ENCODE data around the gene FAM83D. TPM values are rescaled to one million over a fixed set of nuclear protein-coding genes. Genes with fewer than 3 reads are reported as not detected.

FAM83D gene
- total and polyA plus RNA-seq, 2 of the 4 experiments (the other 2 are of a cell fraction) = 20.4 to 26.4 TPM

GRCh38 chr20:38881806-38882440 lies 44.3 kb upstream of the FAM83D start:
- no peak overlapping the region for H4K91ac ChIP-seq (ENCODE audit: insufficient read depth, low read depth, low read length)
- 93% methylated on average over 3 of the region's 4 CpGs; no CpG with 5 or more reads in 1 of the 2 experiments for WGBS, 2 experiments (ENCODE audit: extremely low coverage in 2 of 2, insufficient read length in 1 of 2)
- no peak overlapping the region for H3K27ac ChIP-seq (ENCODE audit: insufficient read depth, low read length)
- no peak overlapping the region for H2AK9ac ChIP-seq (replicated peaks; ENCODE audit: low read depth, low read length, poor library complexity)
- POLR2A ChIA-PET (ENCODE audit: unreplicated experiment) = no interaction called here
- H3K18ac ChIP-seq (ENCODE audit: low read depth, low read length) = no peak overlapping the region
- H4K5ac ChIP-seq (ENCODE audit: low read depth, low read length) = no peak overlapping the region
- no peak for DNase-seq
- CTCF ChIA-PET = interaction anchor here (0.5 kb wide), 1 partner anchor 25 kb away, joined by 3 read pairs; no protein-coding TSS in a partner anchor
- H3K36me3 ChIP-seq (ENCODE audit: control insufficient read depth, insufficient read depth, low read length) = no peaks in the 10 kb centered on the region
- H4K8ac ChIP-seq (ENCODE audit: low read depth in 2 of 2, low read length in 2 of 2) = no peak overlapping the region
- ATAC-seq (ENCODE audit: low read depth) = no peak
- H3K4me2 ChIP-seq (ENCODE audit: low read depth, low read length) = no peak overlapping the region
- H2BK20ac ChIP-seq (ENCODE audit: low read depth, low read length) = no peak overlapping the region
- no TSS peak for BruUV-seq (replicated peaks)
- no peak overlapping the region for H2BK5ac ChIP-seq (ENCODE audit: low read depth, low read length, poor library complexity, severe bottlenecking)
- H2BK15ac ChIP-seq (ENCODE audit: low read depth, low read length) = no peak overlapping the region
- H3K9me1 ChIP-seq (ENCODE audit: insufficient read depth, low read length) = no peaks in the 10 kb centered on the region
- H2AK5ac ChIP-seq (ENCODE audit: low read depth, low read length) = no peak overlapping the region
- H3K14ac ChIP-seq (replicated peaks; ENCODE audit: low read depth, low read length) = no peak overlapping the region
- no peak overlapping the region for H3K4ac ChIP-seq (ENCODE audit: low read depth, low read length)
- H3K56ac ChIP-seq (ENCODE audit: extremely low read depth, insufficient read depth, low read length) = no peak overlapping the region
- H3K4me3 ChIP-seq (ENCODE audit: insufficient read depth, low read depth, low read length) = no peak overlapping the region
- no peaks in the 10 kb centered on the region for H3K4me1 ChIP-seq (ENCODE audit: control insufficient read depth, insufficient read depth, low read length)
- intact Hi-C loops (cut with micrococcal nuclease) = no loop called here
- dilution Hi-C loops (cut with HindIII; ENCODE audit: low sequenced_read_pairs, unreplicated experiment) = no loop called here
- no peaks in the 10 kb centered on the region; the same call in 1 of the 2 replicates for H4K20me1 ChIP-seq (ENCODE audit: insufficient read depth, low read length)
- H3K9ac ChIP-seq (ENCODE audit: low read depth, low read length) = no peak overlapping the region
- peaks cover 12% of the 10 kb centered on the region for H3K27me3 ChIP-seq (ENCODE audit: control insufficient read depth, insufficient read depth, low read length)
- no peaks in the 10 kb centered on the region for H3K9me3 ChIP-seq (ENCODE audit: control insufficient read depth, insufficient read depth, low read length)
- no peak overlapping the region for H2AFZ ChIP-seq (replicated peaks; ENCODE audit: low read length, poor library complexity)
- no peak overlapping the region for H2BK120ac ChIP-seq (ENCODE audit: low read depth, low read length)
- TF ChIP-seq CTCF (conservative IDR thresholded peaks at IDR 0.05; ENCODE audit: low read depth, low read length) = no peak
- TF ChIP-seq MAFK (IDR thresholded peaks at IDR 0.05; ENCODE audit: low read depth, low read length) = no peak
- TF ChIP-seq MAZ (IDR thresholded peaks at IDR 0.05; ENCODE audit: borderline replicate concordance, low read depth, low read length) = no peak
- TF ChIP-seq RCOR1 (IDR thresholded peaks at IDR 0.05; ENCODE audit: insufficient replicate concordance, low read length) = no peak
- TF ChIP-seq BHLHE40 (IDR thresholded peaks at IDR 0.05; ENCODE audit: low read depth, low read length) = no peak
- no peak for TF ChIP-seq RAD21 (IDR thresholded peaks at IDR 0.05; ENCODE audit: low read length)
- no peak for TF ChIP-seq CEBPB (IDR thresholded peaks at IDR 0.05; ENCODE audit: low read depth, low read length)
- no peak for TF ChIP-seq ELK1 (IDR thresholded peaks at IDR 0.05; ENCODE audit: borderline replicate concordance, low read depth, low read length)
- TF ChIP-seq MXI1 (IDR thresholded peaks at IDR 0.05; ENCODE audit: borderline replicate concordance, low read depth, low read length) = no peak
- TF ChIP-seq USF2 (IDR thresholded peaks at IDR 0.05; ENCODE audit: low read depth, low read length) = no peak
- TF ChIP-seq CHD1 (IDR thresholded peaks at IDR 0.05; ENCODE audit: low read depth, low read length) = no peak
- no peak for TF ChIP-seq NFE2L2 (IDR thresholded peaks at IDR 0.05; ENCODE audit: low read depth, low read length)
- TF ChIP-seq SMC3 (IDR thresholded peaks at IDR 0.05; ENCODE audit: low read depth, low read length) = no peak
- TF ChIP-seq RFX5 (IDR thresholded peaks at IDR 0.05; ENCODE audit: low read depth, low read length) = no peak
- TF ChIP-seq POLR2A (IDR thresholded peaks at IDR 0.05; ENCODE audit: low read depth, low read length) = no peak
- no peak for TF ChIP-seq FOS (IDR thresholded peaks at IDR 0.05; ENCODE audit: low read depth, low read length)
- in situ Hi-C loops (cut with MboI; ENCODE audit: low sequenced_read_pairs) = no loop called here
- H3K79me1 ChIP-seq (ENCODE audit: low read depth in 1 of 2, low read length in 2 of 2) = no peaks in the 10 kb centered on the region
- H3K23ac ChIP-seq (ENCODE audit: low read depth, low read length) = no peak overlapping the region

All from IMR-90 (cell line).